GM21717 (cell line): Measurements from ENCODE around the gene PPP1R12B.
"Not testable (repeated sequence)": the region's sequence is repeated elsewhere in the genome, so short reads cannot be mapped to it uniquely, and the experiment has no call there.

Experiments used
- ATAC-seq: cut with Tn5 transposase; IDR thresholded peaks from one replicate; pipeline ENCODE4 v1.9.1; 2021; ENCODE audit warnings: mild to moderate bottlenecking, moderate library complexity; ENCODE audit not compliant: unreplicated experiment

PPP1R12B gene

DNA sequence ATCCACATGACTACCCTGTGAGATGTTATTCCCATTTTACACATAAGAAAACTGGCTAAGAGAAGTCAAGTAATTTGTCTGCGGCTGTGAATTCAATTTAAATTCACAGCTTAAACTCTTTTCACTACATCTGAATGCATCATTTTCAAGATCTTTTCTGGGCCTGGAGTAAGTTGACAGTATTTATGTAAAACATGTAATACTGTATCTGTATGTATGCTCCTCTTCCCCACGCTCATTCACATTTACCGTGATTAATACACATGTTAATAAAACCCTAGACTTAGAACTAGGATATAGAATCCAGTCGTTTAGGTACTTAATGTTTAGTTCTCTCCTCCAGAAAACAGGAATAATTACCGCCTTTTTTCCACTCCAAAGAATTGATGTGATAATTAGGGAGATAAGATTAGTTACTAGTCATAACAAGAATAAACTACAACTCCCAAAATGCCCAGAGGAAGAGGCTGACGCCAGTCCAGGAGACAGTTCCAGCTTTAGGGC, 442 bp upstream of the PPP1R12B start:
- no peak for ATAC-seq

DNA sequence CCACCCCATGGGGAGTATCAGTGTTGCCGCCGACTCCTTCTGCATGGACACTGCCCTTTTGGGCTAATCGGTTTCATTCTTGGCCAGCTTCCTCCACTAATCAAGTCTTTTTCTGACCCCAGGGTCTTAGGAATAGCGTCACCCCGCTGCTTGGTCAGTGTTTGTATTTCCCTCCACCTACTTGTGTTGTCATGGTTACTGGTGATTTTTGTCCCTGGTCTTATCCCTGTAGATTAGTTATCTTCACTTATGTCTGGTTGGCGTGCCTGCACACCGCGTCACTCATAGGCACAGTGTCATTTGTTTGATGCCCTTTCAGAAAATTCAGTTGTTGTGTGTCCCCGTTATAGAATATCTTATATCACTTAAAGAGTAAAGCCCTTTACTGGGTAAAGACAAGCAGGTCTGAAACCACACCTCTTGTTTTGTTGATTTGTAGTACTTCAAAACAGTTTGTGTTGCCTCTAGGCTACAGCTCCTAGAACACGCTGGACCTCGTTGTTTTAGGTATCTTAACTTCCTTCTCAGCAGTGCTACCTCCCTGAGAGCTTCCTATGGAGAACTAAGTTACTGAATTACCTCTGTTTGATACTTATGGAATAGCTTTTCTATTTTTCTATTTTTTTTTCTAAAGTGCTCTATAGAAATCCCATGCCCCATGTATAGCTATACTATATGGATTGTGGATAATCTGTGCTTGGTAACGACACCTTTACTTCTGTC, 868 bp downstream of the PPP1R12B start:
- ATAC-seq, result peak; percentile 19

DNA sequence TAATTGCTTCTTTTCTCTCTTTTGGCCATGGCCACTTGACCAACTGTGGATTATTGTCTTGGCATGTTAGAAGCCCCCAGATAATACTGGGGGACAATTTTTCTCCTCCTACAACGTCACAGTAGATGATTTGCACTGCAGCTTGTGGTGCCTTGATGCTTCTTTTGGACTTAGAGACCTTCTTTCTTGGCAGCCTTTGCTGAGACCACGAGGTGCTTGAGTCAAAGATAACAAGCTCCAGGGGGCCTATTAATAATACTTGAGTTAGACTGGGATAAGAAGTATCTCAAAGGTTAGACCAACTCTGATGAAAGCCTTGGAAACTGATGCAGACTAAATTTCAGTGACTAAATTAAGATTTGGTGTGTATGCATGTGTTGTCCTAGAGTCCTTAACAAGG, 3.2 kb downstream of the PPP1R12B start:
- no peak for ATAC-seq

DNA sequence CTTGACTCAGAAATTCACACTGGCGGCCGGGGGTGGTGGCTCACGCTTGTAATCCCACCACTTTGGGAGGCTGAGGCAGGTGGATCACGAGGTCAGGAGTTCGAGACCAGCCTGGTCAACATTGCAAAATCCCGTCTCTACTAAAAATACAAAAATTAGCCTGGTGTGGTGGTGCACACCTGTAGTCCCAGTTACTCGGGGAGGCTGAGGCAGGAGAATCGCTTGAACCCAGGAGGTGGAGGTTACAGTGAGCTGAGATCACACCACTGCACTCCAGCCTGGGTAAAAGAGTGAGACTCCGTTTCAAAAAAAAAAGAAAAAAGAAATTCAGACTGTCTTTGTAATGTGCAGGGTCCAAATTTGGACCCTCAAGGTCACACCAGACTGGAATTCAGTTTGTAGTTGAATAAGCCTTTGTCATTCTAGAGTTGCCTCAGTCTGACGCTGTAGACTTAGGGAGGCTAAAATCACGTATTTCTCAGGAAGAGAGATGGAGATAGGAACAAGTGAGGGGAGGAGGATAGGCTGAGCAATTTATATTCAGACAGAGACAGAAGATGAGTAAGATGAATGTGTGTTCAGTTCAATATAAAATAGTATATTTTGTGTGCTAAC, 4.2 kb downstream of the PPP1R12B start:
- ATAC-seq, result not testable (repeated sequence)

DNA sequence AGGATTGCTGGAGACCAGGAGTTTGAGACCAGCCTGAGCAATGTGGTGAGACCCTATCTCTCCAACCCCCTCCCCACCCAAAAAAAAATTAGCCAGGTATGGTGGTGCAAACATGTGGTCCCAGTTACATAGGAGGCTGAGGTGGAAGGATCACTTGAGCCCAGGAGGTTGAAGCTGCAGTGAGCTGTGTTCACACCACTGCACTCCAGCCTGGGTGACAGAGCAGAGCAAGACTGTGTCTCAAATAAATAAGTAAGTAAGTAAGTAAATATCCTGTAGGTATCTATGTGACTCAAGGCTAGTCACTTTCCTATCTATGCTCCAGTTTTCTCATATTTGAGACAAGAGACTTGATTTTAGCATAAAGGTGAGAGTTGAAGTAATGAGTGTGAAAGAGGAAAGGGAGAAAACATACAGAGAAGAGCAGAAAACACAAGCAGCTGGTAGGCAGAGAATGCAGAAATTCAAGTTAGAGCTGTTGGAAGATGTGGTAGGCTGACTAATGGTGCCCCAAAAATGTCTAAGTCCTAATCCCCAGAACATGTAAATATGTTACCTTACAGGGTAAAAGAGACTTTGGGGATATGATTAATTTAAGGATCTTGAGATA, 7.5 kb downstream of the PPP1R12B start:
- no peak for ATAC-seq

DNA sequence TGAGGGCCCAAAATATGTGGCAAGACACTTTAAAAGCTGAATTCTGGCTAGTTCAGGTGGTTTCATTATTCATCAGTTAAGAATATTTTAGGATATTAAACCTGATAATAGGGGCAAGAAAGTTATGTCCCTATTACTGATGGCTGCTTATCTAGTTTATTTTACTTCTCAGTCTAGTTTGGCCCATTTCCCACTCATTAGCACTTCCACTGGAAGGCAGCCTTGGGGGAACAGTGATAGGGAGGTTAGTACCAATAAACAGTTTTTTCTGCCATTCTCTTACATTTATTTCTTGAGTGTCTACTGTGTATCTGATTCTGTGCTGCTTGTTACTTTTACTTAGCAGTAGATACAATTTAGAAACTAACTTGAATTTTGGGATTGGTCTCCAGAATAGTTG, 9.0 kb downstream of the PPP1R12B start:
- no peak for ATAC-seq

DNA sequence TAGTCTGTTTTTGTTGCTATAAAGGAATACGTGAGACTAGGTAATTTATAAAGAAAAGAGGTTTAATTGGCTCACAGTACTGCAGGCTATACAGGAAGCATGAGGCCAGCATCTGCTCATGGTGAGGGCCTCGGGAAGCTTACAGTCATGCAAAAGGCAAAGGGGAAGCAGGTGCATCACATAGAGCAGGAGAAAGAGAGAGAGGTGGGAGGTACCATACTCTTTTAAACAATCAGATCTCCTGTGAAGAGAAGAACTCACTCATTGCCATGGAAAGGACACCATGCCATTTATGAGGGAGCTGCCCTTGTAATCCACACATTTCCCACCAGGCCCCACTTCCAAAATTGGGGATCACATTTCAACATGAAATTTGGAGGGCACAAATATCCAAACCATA, 12.7 kb downstream of the PPP1R12B start:
- no peak for ATAC-seq

DNA sequence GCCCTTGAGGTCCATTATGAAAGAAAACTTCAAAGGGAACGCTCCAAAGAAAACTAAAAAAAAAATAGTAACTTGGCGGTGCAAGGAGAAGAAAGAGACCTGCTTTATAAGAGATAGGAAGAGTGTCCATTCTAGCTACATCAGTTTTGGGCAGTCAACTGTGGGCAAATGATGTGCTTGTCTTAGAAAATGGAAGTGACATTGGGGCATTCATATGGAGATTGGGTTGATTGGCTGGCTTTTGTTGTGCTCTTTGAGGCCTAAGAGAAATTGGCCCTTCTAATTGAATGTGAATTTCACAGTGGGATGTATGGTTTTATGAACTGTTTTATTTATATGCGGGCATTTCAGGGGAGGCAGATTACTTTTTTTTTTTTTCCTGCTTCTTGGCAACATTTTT, 13.2 kb downstream of the PPP1R12B start:
- ATAC-seq, result no peak

DNA sequence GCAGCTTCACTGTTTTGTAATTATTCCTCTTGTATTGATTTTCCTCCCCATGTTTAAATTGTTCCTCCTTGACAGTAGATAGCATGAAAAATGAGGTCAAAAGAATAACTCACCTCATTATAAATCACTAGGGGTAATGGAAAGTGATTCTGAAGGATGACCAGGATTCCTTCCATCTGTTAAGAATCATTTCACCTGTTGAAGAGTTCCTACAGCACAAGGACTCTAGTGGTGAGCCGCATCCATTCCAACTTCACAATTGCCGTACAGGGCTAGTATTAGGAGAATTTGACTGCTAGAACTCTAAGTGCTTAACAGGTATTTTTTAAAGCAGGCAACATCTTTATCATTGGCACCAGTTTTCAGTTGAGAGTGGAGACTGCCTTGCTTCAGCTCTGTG, 13.7 kb downstream of the PPP1R12B start:
- no peak for ATAC-seq

DNA sequence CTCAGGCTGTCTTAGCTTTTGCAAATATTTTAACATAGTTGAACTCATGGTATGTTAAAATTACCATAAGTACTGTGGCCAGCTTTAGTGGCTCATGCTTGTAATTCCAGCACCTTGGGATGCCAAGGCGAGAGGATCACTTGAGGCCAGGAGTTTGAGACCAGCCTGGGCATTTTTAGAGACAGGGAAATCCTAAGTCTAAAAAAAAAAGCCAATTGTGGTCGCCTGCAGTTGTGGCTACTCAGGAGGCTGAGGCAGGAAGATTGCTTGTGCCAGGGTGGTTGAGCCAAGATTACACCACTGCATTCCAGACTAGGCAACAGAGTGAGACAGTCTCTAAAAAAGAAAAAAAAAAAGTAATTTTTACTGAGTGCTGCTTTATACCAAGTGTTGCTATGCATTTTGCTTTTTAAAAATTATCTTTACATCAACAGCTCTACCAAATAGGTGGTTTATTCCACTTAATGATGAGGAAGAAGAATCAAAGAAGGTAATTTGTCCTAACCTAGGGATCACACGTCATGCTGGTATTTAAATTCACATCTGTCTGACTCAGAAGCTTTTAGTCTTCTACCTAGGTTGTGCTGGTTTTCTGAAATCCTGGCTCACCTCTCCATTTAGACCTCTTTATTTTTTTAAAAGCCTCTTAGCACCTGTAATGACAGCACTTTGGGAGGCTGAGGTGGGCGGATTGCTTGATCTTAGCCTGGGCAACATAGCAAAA, 16.8 kb downstream of the PPP1R12B start:
- ATAC-seq, result no peak

DNA sequence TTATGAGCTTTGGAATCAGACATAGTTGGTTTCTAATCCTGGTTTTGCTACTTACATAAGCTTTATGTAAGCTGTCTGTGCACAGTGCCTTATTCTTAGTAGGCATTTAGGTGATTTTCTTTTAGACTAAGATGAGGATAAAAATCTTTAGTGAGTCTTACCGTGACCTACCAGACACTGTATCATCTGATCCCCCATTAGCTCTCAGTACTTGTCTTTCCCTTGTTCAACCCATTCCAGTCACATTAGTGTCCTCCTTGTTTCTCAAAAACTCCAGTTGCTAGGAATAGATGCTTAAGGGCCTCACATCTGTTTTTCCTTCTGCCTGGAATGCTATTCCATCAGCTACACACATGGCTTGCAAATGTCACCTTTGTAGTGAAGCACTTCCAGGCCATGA, 18.8 kb downstream of the PPP1R12B start:
- no peak for ATAC-seq

DNA sequence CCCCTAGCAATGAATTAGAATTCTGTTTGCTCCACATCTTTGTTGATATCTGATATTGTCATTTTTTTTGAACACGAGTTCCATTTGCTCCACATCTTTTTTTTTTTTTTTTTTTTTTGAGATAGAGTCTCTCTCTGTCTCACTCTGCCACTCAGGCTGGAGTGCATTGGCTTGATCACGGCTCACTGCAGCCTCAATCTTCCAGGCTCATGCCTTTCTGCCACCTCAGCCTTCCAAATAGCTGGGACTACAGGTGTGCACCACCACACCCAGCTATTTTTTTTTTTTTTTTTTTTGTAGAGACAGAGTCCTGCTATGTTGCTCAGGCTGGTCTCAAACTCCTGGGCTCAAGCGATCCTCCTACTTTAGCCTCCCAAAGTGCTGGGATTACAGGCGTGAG, 22.4 kb downstream of the PPP1R12B start:
- ATAC-seq, result not testable (repeated sequence)

DNA sequence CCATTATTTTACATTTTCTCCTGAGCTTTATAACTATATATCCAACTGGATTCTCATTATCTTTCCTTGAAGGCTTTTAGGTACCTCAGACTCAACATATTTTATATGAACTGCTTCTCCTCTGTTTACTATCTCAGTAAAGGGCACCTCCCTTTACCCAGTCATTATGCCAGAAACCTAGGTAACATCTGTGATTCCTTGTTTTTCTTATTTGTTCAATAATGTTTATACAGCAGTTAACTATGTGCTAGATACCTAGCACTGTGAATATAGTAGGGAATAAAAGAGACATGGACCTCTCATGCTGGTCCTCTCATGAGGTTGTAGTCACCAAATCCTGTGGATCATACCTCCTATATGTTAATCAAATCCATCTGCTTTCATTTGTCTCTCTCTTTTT, 25.6 kb downstream of the PPP1R12B start:
- ATAC-seq, result no peak

DNA sequence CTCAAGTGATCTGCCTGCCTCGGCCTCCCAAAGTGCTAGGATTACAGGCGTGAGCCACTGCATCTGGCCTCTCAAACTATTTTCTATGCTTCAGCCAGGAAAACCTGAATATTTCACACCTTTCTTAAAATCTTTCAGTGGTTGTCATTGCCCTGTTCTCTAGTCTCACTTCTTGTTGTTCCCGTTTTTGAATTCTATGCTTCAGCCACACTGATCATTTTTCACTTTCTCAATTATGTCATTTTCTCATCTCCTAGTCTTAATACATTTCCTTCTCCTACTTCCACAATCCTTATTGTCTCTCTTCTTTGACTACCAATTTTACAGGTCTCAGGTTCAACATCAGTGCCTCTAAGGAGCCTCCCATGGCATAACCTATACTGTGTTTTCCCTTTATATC, 26.7 kb downstream of the PPP1R12B start:
- ATAC-seq, result not testable (repeated sequence)

DNA sequence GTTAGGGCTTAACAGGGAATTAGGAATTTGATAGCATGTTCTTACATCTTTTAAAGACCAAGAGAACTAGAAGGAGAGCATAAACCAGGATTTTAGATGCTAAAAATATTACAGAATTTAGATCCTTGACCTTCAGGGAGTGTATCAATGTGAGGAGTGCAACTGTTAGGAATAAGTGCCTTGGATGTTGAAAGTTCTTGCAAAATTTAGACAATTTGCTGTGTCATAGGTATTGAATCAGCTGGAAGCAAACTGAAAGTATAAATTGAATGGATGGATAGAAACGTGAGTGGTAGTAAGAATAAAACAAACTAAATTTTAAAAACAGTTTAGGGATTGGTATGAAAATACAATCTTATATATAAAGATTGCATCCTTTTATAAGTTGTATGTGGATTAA, 27.7 kb downstream of the PPP1R12B start:
- no peak for ATAC-seq

DNA sequence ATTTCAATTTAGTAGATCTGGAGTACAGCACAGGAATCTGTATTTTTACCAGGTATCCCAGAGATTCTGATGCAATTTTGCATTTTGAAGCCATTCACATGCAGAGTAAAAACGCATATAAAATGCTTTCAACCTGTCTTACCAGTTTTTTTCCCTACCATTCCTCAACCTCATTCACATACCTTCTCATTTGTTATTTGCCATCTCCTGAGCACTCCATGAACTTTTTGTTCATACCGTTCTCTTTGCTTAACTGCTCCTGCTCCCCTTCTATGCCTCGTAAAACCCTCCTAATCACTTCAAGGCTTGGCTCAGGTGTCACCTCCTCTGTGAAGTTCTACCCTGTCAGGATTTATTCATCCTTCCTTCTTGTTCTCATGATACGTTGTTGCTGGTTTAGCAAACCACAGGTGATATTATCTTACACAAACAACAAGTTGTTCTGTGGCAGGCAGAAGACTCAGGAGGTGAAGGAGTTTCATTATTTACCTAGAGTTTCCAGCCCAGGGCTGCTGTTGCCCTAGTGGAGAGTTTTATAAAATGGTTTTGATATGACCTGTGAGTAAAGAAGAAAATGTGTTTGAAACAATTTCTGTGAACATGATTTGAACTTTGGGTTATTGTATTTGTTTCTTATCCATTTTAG, 31.5 kb downstream of the PPP1R12B start:
- ATAC-seq, result not testable (repeated sequence)

DNA sequence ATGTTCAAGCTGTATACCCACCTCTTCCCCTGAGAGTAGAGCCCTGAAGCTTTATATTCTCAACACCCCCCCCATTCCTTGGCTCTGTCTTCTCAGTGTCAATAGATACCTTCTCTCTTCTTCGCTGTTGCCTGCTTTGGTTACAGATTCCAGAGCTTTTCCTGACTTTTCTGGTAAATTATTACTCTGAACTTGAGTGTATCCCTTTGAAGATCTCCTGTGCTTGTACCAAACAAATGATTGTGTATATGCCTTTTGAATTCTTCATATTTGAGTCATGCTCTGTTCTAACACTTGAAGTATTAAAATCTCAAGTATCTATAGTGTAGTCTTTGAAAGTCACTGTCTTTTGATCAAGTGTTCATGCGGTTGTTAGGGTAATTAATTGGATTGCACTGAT, 32.0 kb downstream of the PPP1R12B start:
- not testable (repeated sequence) for ATAC-seq

DNA sequence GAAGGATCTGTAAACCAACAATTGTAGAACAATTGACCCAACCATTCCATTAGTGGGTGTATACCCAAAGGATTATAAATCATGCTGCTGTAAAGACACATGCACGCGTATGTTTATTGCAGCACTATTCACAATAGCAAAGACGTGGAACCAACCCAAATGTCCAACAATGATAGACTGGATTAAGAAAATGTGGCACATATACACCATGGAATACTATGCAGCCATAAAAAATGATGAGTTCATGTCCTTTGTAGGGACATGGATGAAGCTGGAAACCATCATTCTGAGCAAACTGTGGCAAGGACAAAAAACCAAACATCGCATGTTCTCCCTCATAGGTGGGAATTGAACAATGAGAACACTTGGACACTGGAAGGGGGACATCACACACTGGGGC, 33.4 kb downstream of the PPP1R12B start:
- not testable (repeated sequence) for ATAC-seq

DNA sequence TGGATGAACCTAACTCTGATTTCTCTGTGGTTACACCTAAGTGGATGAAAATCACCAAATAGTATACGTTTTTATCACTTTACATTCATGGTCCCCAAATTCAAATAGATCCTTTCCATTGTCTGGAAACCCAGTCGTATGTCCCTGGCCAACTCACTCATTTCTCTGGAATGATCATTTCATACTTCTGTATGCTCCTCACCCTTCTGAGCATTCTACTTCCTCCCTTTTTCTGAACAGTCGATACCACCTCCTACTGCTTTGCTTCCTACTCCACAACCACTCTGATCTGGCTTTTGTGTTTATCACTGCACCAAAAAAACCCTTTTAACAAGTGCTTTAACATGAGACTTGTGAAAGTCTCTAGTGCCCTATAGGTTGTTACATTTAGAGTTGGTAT, 47.3 kb downstream of the PPP1R12B start:
- not testable (repeated sequence) for ATAC-seq

DNA sequence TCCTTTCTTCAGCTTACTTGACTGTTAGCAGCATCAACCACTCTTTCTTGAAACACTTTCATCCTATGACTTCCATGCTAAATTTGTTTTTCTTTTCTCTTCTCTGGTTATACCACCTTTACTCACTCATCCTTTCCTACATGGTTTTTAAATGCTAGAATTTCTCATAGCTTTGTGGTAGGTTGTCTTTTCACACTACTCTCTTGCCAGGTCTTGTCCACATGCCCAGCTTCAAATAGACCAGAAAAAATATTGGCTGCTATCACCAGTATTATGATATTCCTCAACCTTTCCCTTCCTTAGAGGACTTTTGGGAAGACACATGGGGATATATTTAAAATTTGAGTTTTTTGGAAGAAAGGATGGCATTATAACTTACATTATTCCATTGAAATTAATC, 48.8 kb downstream of the PPP1R12B start:
- no peak for ATAC-seq

DNA sequence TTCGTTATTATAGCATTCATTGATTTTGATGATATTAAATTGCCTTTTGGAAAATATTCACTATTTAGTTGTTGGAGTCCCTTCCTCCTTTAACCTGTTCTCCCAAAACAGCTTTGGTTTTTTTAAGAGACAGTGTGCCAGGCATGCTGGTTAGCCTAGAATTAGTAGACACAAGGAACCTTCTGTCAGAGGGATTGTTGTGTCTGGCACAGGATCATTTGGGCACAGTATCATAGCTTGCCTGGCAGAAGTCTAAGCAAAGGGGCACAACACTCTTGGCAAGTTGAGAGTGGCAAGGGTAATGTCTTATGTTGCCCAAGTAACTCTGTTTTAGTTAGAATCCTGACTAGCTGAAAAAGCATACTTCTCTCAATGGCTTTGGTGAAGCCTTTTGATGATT, 49.9 kb downstream of the PPP1R12B start:
- not testable (repeated sequence) for ATAC-seq
